Kidney (tissue), 14 donors: Measurements from ENCODE around the gene HOXC5. TPM values are rescaled to one million over a fixed set of nuclear protein-coding genes. Genes with fewer than 3 reads are reported as not detected.

ENCODE experiments used
- DNase-seq, 5 donors: peaks; one replicate each; pipeline ENCODE4 v3.0.0-alpha.2; 2013 to 2020
- FAIRE-seq: peaks from 2 replicates; lab custom pipeline; 2012; peaks lifted over from hg19 to GRCh38; lab: Jason Lieb, UNC
- H3K27ac ChIP-seq, 2 donors: one replicate each; pipeline ENCODE4 v1.7.0; 2013; ENCODE audit warnings: low read depth in 2 of 2, low read length in 2 of 2, inconsistent platforms in 1 of 2
- H3K27me3 ChIP-seq: one replicate; pipeline ENCODE4 v1.7.1; 2013; ENCODE audit warnings: low read length, inconsistent platforms; ENCODE audit not compliant: control insufficient read depth, insufficient read depth
- H3K36me3 ChIP-seq, 3 donors: one replicate each; pipeline versions ENCODE4 v1.7.0 to v1.7.1; 2013; ENCODE audit warnings: low read length in 3 of 3, control low read depth in 1 of 3, inconsistent platforms in 1 of 3; ENCODE audit not compliant: insufficient read depth in 3 of 3, control insufficient read depth in 2 of 3
- H3K4me1 ChIP-seq, 3 donors: one replicate each; pipeline versions ENCODE4 v1.7.0 to v1.7.1; 2013; ENCODE audit warnings: low read length in 3 of 3, inconsistent platforms in 1 of 3, low read depth in 1 of 3; ENCODE audit not compliant: control insufficient read depth in 2 of 3, insufficient read depth in 2 of 3
- H3K4me3 ChIP-seq, 3 donors: one replicate each; pipeline versions ENCODE4 v1.7.0 to v1.8.1; 2013; ENCODE audit warnings: low read length in 3 of 3, control low read depth in 1 of 3, inconsistent platforms in 1 of 3
- H3K9ac ChIP-seq, 3 donors: one replicate each; pipeline versions ENCODE4 v1.7.0 to v1.7.1; 2013; ENCODE audit warnings: low read length in 3 of 3, control low read depth in 1 of 3, inconsistent platforms in 1 of 3
- H3K9me3 ChIP-seq, 3 donors: one replicate each; pipeline versions ENCODE4 v1.7.0 to v1.7.1; 2013; ENCODE audit warnings: low read length in 3 of 3, control low read depth in 1 of 3, inconsistent platforms in 1 of 3; ENCODE audit not compliant: control insufficient read depth in 2 of 3, insufficient read depth in 1 of 3
- intact Hi-C: fragments of 100-400 bp; cut with DNase I; formaldehyde crosslinking; loops from one replicate; pipeline ENCODE4 v1.11.1; 2022
- polyA plus RNA-seq: library from polyadenylated mRNA; stranded (reverse); fragments of 350-450 nt; fragmentation: Illumina TruSeq; extraction: RNeasy Lipid Tissue Mini Kit (QIAGEN cat#74804); gene quantifications from one replicate; pipeline ENCODE4 v1.2.3, GENCODE V29; 2014; ENCODE audit warnings: low read depth, low replicate concordance; ENCODE audit not compliant: insufficient read depth
- total RNA-seq: library from RNA; stranded (reverse); fragmentation: NEBNext Ultra II Directional; extraction: Animal tissue kit (Norgen Biotek cat#: 25700); gene quantifications from one replicate; pipeline ENCODE4 v1.2.1, GENCODE V29; 2021
- TF ChIP-seq, protein P1 (sequence below): IDR thresholded peaks from 3 replicates; pipeline ENCODE4 v1.5.1; 2012; ENCODE audit warnings: mild to moderate bottlenecking, moderate library complexity, borderline replicate concordance; ENCODE audit not compliant: insufficient read depth; ENCODE audit errors: extremely low read depth
- donor health status: control.
- donor health status: control.
- donor health status: control.
- donor health status: control.
- donor health status: control.
- donor health status: DM: yes; HTN: yes; CAD: no.
- donor health status: Normal renal cell carcinoma (clear cell type).

Gene HOXC5
- total and polyA plus RNA-seq, 2 donors from 2014 or later: 0.24 to 4.8 TPM

DNA sequence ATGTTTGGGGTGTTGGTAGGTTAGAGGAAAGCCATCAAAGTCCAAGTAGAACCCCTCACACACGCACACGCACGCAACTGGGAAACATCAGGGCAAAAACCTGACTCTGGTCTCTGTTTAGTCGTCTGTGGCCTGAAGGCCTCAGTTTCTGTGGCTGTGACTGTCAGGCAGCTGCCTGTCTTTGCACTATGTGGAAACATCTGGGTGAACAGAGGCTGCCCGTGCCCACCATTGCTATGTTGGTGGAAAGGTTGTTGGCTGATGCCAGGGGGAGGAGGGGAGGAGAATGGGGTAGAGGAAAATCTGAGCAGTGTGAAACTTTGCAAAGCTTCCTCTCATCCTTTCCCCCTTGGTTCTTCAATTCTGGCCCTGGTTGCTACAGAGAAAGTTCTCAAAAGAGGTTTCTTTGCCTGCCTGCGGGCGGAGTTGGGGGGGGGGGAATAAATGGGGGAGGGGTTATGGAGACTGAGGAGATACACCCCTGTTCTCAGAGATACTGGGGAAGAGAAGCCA, 40.4 kb upstream of the HOXC5 start:
- DNase-seq (no peak), FAIRE-seq (no peak)
- TF ChIP-seq, protein P1, sequence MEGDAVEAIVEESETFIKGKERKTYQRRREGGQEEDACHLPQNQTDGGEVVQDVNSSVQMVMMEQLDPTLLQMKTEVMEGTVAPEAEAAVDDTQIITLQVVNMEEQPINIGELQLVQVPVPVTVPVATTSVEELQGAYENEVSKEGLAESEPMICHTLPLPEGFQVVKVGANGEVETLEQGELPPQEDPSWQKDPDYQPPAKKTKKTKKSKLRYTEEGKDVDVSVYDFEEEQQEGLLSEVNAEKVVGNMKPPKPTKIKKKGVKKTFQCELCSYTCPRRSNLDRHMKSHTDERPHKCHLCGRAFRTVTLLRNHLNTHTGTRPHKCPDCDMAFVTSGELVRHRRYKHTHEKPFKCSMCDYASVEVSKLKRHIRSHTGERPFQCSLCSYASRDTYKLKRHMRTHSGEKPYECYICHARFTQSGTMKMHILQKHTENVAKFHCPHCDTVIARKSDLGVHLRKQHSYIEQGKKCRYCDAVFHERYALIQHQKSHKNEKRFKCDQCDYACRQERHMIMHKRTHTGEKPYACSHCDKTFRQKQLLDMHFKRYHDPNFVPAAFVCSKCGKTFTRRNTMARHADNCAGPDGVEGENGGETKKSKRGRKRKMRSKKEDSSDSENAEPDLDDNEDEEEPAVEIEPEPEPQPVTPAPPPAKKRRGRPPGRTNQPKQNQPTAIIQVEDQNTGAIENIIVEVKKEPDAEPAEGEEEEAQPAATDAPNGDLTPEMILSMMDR: no peak
- Histone ChIP-seq H3K4me3 (peak overlapping the region in 2 of 3 donors; percentile 26 to 86), H3K9me3 (no peaks in the 10 kb centered on the region), H3K4me1 (peaks cover 0 to 31% (median 24%) of the 10 kb centered on the region in 3 donors), H3K9ac (peak overlapping the region in 2 of 3 donors; percentile 59 to 95), H3K27me3 (peaks cover 4% of the 10 kb centered on the region), H3K36me3 (no peaks in the 10 kb centered on the region), H3K27ac (peak overlapping the region; percentile 68 to 71)
- intact Hi-C loops: no loop called here

DNA sequence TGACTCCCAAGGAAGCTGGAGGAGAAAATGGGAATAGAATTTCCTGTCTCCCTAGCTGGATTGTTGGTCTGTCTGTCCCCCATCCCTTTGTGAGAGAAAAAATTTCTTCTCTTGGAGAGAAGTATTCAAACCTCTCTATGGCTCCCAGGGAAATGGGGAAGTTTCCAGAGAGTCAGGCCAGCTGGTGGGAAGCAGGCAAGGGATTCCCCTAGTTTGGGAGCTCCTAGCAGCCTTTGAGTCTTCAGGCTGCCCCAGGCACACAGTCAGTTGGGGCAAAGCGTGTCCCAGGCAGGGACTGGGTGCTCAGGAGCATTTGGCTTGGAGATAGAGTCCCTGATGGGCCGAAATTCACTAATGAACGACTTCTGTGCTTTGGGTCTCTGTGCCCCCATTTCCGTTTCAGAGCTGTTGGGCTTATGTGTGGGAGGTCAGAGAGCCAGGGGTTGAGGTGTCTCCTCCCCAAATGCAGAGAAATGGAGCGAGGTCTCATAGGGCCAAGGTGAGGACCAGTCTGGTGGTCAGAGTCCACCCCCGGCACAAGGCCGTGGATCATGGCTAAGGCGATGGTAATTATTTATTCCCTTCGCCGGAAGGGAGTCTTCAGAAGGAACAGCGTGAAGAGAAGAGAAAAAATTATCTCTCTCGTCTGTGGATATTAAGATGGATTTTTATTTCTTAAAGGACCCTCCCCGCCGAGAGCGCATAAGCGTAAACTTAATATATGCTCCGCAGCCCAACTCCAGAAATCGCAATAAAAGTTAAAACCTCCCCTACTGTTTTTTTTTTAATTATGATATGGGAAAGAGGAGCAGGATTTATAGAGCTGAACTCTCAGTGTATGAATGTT, 39.5 kb upstream of the HOXC5 start:
- TF ChIP-seq, protein P1: no peak
- Histone ChIP-seq H3K27me3 (peaks cover 3% of the 10 kb centered on the region), H3K27ac (peak overlapping the region; percentile 87 to 93), H3K9ac (peak overlapping the region; percentile 52 to 95 (median 59)), H3K36me3 (no peaks in the 10 kb centered on the region), H3K4me3 (peak overlapping the region; percentile 36 to 88 (median 58)), H3K4me1 (peaks cover 0 to 27% (median 21%) of the 10 kb centered on the region in 3 donors), H3K9me3 (no peaks in the 10 kb centered on the region)
- FAIRE-seq (no peak), DNase-seq (peak in 1 of 5 donors; percentile 73)
- intact Hi-C loops: no loop called here

DNA sequence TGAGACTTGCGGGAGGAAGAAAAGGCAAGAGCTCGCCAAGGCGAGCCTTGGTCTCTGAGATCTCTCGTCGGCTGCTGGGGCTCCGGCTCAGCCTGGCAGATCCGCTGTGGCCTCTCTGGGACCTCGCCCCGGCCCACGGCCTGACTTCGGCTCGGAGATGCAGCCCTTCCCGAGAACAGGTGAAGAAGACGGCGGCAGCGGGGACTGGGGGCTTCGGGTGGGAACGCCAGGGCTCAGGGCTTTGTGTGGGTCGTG, 38.9 kb upstream of the HOXC5 start:
- Histone ChIP-seq H3K9me3 (no peaks in the 10 kb centered on the region), H3K9ac (peak overlapping the region; percentile 52 to 95 (median 59)), H3K36me3 (no peaks in the 10 kb centered on the region), H3K4me3 (peak overlapping the region; percentile 67 to 88 (median 75)), H3K27ac (peak overlapping the region; percentile 87 to 93), H3K27me3 (peaks cover 3% of the 10 kb centered on the region), H3K4me1 (peaks cover 0 to 25% (median 18%) of the 10 kb centered on the region in 3 donors)
- DNase-seq (no peak), FAIRE-seq (no peak)
- intact Hi-C loops: no loop called here
- TF ChIP-seq, protein P1: no peak
